T-helper 2 cell treated with Interferon-gamma antibody and Interleukin-4, amounts not matched to agents 5 μg/mL and 100 μg/mL, for 36 hours (primary cell): Measurements from ENCODE around the gene OR5B2.

Source experiments
- DNase-seq: peaks from one replicate; pipeline ENCODE4 v3.0.0; 2021; ENCODE audit warnings: low spot score
- H3K27ac Mint-ChIP-seq: one replicate; pipeline ENCODE4 v1.8.0; 2021; ENCODE audit warnings: mild to moderate bottlenecking, mixed read lengths
- H3K27me3 Mint-ChIP-seq: one replicate; pipeline ENCODE4 v1.8.0; 2021; ENCODE audit warnings: low read depth, mixed read lengths
- H3K36me3 Mint-ChIP-seq: one replicate; pipeline ENCODE4 v1.8.0; 2021; ENCODE audit warnings: low read depth, mixed read lengths
- H3K4me1 Mint-ChIP-seq: one replicate; pipeline ENCODE4 v1.8.0; 2021; ENCODE audit warnings: low read depth, mixed read lengths
- H3K4me3 Mint-ChIP-seq: one replicate; pipeline ENCODE4 v1.8.0; 2022; ENCODE audit warnings: mild to moderate bottlenecking, moderate library complexity, mixed read lengths
- H3K9me3 Mint-ChIP-seq: one replicate; pipeline ENCODE4 v1.8.0; 2021; ENCODE audit warnings: mixed read lengths

Gene OR5B2

DNA sequence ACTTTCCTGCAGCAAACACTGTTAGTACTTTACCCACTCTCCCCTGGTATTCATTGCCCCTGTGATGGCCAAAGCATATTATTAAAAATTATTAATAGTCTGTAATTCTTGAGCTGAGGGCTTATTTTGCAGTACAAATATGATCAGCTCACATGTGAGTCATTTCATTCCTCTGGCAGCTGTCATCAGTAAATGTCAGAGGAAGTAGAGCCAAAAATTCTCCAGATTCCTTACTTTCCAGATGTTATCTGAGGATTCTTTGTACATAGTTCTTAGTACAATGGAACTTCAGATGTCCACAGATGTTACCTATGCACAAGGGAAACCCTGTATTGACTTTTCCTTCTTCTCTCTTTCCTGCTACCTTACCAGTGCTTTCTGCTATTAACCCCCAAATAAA is 33.7 kb downstream of the OR5B2 start:
- no peak for DNase-seq
- H3K27ac Mint-ChIP-seq = no peak overlapping the region
- H3K36me3 Mint-ChIP-seq = no peaks in the 10 kb centered on the region
- no peak overlapping the region for H3K4me3 Mint-ChIP-seq
- H3K27me3 Mint-ChIP-seq = no peaks in the 10 kb centered on the region
- peaks cover 5% of the 10 kb centered on the region for H3K9me3 Mint-ChIP-seq
- no peaks in the 10 kb centered on the region for H3K4me1 Mint-ChIP-seq

DNA sequence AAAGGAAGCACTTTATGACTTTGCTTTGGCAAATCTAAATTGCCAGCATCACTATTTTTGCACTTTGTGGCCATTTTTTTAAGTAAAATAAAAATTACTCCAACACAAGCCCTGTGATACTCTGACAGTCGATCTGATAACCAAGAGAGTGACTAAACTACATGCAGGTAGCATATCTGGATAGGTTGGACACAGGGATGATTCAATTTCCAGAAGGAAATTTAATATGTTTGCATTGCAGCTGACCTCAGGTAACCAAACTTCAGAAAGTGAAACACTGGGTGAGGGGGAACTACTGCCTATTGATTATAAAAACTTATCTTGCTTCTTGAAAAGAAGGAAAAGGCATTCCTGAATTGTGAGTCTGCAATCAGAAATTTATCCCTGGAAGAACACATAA is 35.2 kb downstream of the OR5B2 start:
- Mint-ChIP-seq H3K27me3 (no peaks in the 10 kb centered on the region), H3K4me1 (no peaks in the 10 kb centered on the region), H3K36me3 (no peaks in the 10 kb centered on the region), H3K9me3 (peaks cover 5% of the 10 kb centered on the region), H3K27ac (no peak overlapping the region), H3K4me3 (no peak overlapping the region)
- DNase-seq = no peak

DNA sequence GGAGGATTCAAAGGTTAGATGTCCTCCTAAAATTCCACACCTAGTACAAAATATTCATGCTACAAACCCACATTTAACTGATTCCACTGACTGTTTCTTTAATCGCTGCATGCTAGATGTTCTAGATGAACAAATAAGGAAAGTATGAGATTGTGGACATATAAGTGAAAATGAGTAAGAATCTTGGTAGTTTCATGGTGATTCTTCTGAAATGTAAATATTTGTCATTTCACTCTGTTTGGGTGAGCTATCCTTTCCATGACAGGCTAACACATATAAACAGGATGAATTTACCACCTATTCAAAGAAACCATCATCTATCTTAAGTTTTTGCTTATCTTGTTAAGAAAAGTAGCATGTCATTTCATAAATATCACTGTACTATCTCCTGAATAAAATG is 36.0 kb downstream of the OR5B2 start:
- DNase-seq = no peak
- H3K4me1 Mint-ChIP-seq = no peaks in the 10 kb centered on the region
- H3K4me3 Mint-ChIP-seq = no peak overlapping the region
- H3K9me3 Mint-ChIP-seq = peaks cover 5% of the 10 kb centered on the region
- no peaks in the 10 kb centered on the region for H3K36me3 Mint-ChIP-seq
- no peak overlapping the region for H3K27ac Mint-ChIP-seq
- no peaks in the 10 kb centered on the region for H3K27me3 Mint-ChIP-seq

DNA sequence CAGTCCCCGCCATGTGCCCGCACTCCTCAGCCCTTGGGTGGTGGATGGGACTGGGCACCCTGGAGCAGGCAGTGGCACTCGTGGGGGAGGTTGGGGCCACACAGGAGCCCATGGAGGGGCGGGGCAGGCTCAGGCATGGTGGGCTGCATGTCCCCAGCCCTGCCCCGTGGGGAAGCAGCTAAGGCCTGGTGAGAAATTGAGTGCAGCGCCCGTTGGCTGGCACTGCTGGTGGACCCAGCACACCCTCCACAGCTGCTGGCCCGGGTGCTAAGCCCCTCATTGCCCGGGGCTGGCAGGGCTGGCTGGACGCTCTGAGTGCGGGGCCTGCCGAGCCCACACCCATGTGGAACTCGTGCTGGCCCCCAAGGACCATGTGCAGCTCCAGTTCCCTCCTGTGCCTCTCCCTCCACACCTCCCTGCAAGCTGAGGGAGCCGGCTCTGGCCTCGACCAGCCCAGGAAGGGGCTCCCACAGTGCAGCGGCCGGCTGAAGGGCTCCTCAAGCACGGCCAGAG is 37.3 kb downstream of the OR5B2 start:
- peaks cover 5% of the 10 kb centered on the region for H3K9me3 Mint-ChIP-seq
- no peaks in the 10 kb centered on the region for H3K4me1 Mint-ChIP-seq
- H3K27me3 Mint-ChIP-seq = no peaks in the 10 kb centered on the region
- no peak for DNase-seq
- H3K36me3 Mint-ChIP-seq = no peaks in the 10 kb centered on the region
- no peak overlapping the region for H3K27ac Mint-ChIP-seq
- no peak overlapping the region for H3K4me3 Mint-ChIP-seq
